Mammary epithelial cell (primary cell): ENCODE data around the gene DLG5.

Experiments
- EZH2 ChIP-seq: IDR thresholded peaks from 2 replicates; pipeline ENCODE4 v1.6.1; 2012; ENCODE audit warnings: low read length, inconsistent platforms, borderline replicate concordance
- TF ChIP-seq, protein P1 (sequence below), 2 donors: IDR thresholded peaks in 1 of 2; conservative IDR thresholded peaks in 1 of 2; 2 replicates each; pipeline ENCODE4 v1.5.1; 2011 to 2012; ENCODE audit warnings: inconsistent platforms in 2 of 2, low read length in 2 of 2, mild to moderate bottlenecking in 2 of 2, control low read depth in 1 of 2, low read depth in 1 of 2; ENCODE audit not compliant: insufficient read depth in 1 of 2; ENCODE audit errors: extremely low read depth in 1 of 2

DNA sequence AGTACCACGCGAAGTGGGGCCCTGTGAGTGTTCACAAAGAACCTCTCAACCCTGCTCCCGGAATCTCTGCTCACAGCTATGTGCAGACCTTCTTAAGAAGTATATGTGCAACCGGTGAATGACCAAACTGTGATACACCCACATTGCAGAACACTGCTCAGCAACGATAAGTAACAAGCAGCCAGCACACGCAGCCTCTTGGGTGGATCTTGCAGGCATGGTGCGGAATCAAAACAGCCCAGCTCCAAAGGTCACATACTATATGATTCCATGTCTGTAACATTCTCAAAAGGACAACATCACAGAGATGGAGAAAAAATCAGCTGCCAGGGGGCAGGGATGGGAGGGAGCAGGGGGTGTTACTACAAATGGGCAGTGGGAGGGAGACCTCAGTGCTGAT lies 101.6 kb downstream of the DLG5 start:
- TF ChIP-seq, protein P1, sequence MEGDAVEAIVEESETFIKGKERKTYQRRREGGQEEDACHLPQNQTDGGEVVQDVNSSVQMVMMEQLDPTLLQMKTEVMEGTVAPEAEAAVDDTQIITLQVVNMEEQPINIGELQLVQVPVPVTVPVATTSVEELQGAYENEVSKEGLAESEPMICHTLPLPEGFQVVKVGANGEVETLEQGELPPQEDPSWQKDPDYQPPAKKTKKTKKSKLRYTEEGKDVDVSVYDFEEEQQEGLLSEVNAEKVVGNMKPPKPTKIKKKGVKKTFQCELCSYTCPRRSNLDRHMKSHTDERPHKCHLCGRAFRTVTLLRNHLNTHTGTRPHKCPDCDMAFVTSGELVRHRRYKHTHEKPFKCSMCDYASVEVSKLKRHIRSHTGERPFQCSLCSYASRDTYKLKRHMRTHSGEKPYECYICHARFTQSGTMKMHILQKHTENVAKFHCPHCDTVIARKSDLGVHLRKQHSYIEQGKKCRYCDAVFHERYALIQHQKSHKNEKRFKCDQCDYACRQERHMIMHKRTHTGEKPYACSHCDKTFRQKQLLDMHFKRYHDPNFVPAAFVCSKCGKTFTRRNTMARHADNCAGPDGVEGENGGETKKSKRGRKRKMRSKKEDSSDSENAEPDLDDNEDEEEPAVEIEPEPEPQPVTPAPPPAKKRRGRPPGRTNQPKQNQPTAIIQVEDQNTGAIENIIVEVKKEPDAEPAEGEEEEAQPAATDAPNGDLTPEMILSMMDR (conservative IDR thresholded peaks at IDR 0.05 in 1 of 2, IDR thresholded peaks at IDR 0.05 in 1 of 2; ENCODE audit: extremely low read depth in 1 of 2, insufficient read depth in 1 of 2, low read depth in 1 of 2, low read length in 2 of 2) = no peak
- TF ChIP-seq EZH2 = no peak
